ENCODE data around the gene AKT3. TPM values are rescaled to one million over a fixed set of nuclear protein-coding genes. Genes with fewer than 3 reads are reported as not detected.
"Not testable (repeated sequence)": the region's sequence is repeated elsewhere in the genome, so short reads cannot be mapped to it uniquely, and the experiment has no call there.

The AKT3 gene
- polyA plus RNA-seq, 5 donors, result 15.9 to 39.2 (median 33.1) TPM

- no peak for DNase-seq
These were observed 7.0 kb downstream of the AKT3 start for GRCh38 chr1:243842978-243843511.

DNA sequence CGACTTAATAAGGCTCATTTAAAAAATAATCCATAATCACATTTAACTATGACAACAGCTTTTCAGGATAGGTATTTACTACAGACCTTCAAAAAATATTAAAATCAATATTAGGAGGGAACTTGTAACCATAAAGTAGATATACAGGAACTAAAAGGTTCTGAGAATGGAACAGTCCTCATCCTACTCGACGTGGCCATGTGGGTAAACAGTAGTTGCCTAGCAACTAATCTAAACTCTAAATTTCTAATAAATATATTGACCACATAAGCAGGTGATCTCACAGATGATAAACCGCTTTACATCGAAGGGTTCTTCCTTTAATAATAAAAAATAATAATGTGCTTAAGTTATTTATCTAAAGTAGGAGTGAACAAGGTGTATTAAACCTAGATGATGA, 7.9 kb downstream of the AKT3 start:
- DNase-seq, result no peak

DNA sequence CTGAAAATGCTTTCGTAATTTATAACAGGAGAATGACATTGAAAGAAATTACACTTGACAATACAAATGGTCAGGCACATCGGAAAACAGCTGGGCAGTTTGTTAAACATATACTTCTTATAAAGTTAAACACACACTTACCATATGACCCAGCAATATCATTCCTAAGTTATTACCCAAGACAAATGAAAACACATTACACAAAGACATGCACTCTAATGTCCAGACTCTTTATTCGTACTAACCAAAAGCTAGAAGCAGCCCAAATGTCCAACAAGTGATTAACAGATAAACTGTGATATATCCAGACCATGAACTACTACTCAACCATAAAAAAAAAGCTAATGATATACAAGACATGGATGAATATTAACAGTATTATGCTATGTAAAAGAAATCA, 8.5 kb downstream of the AKT3 start:
- DNase-seq, result no peak

DNA sequence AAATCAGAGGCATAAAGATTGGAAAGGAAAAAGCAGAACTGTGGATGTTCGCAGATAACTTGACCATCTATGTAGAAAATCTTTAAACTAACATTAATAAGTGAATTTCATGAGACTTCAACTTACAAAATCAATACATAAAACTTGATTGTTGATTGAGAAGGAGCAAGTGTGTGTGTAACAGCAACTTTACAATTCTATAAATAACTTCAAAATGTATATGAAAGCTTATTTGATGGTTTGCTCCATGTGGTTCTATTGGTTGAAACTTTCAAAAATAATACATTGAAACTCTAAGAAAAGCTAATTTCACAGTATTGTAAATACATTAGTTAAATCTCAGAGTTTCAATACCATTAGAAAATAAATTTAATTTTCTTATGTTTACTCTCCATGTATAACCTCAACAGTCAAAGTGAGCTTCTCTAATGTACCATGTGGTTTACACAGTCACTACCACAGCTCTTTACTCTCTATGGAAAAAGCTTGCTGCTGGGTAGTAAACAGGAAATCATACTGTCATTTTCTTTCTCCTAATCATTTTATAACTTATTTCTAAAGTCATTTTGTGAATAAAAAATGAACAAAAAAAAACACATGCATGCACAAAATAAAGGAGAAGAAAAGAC, 12.0 kb downstream of the AKT3 start:
- no peak for DNase-seq

DNA sequence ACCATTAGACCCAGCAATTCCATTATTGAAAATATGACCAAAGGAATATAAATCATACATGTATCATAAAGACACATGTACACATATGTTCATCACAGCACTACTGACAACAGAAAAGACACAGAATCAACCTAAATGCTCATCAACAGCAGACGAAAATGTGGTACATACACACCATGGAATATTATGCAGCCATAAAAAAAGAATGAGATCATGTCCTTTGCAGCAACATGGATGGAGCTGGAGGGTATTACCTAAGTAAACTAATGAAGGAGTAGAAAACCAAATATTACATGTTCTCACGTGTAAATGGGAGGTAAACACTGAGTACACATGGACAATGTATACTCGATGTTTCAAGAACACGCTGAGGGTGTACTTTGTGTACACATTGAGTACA, 15.9 kb downstream of the AKT3 start:
- no peak for DNase-seq

DNA sequence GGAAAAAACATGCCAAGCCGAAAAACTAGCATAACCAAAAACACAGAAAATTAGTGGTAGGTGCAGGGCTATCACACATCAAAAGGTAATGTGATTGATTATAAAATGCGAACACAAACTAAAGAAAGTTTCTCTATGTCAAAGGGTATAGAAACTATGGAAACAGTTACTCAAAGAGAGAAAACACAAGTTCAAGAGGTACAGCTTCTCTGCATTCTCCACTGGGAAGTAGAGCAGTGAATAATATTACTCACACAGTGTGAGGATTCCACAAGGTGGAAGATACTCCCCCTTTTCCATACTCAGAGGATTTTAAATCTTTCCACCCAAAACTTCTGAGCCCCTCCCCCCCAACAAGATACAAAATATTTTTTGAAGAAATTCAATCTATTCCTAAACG, 18.6 kb downstream of the AKT3 start:
- no peak for DNase-seq

- no peak for DNase-seq
These were observed 22.8 kb downstream of the AKT3 start for GRCh38 chr1:243827206-243827605.

DNA sequence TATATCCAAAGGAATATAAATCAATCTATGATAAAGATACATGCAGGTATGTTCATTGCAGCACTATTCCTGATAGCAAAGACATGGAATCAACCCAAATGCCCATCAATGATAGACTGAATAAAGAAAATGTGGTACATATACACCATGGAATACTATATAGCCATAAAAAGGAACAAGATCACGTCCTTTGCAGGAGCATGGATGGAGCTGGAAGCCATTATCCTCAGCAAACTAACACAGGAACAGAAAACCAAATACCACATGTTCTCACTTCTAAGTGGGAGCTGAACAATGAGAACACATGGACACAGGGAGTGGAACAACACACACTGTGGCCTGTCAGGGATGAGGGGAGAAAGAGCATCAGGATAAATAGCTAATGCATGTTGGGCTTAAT, 25.1 kb downstream of the AKT3 start:
- not testable (repeated sequence) for DNase-seq

- no peak for DNase-seq
These were observed 28.8 kb downstream of the AKT3 start for GRCh38 chr1:243821177-243821680.

GRCh38 chr1:243819438-243819839, 30.6 kb downstream of the AKT3 start:
- no peak for DNase-seq

DNA sequence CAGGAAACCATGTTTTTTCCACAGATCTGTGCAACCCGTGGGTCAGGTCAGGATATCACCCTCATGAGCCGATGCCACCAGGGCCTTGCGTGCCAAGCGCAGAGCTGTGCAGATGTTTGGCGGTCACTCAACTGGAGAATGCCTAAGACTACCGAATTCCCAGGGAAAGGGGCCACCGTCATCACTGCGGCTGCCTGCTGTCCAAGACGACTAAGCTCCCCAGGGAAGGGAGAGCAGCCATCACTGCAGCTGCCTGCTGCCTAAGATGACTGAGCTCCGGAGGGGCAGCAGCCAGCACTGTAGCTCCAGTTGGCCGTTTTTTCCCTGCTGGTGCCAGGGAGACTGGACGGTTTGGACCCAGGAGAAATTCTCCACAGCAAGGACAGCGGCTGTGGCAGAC, 31.1 kb downstream of the AKT3 start:
- no peak for DNase-seq

DNA sequence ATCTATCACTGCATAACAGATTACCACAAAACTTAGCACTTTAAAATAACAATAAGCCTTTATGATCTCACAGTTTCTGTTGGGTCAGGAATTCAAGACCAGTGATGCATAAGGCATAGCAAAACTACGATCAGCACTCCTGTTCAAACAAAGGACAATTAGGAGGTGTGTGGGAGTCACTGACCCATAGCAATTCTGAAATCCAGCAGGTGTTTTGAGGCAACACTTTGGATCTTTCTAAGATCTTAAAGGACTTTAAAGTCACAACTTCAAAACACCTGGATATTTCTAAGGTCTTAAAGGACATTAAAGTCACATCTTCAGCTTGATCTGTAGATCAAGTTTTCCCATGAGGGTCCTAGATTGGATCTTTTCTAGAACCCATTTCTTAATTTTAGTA, 35.3 kb downstream of the AKT3 start:
- DNase-seq, result no peak

- not testable (repeated sequence) for DNase-seq
These were observed 42.7 kb downstream of the AKT3 start for GRCh38 chr1:243807346-243807745.

- no peak for DNase-seq
These were observed 43.7 kb downstream of the AKT3 start for GRCh38 chr1:243806310-243806709.

GRCh38 chr1:243802736-243803135, 47.3 kb downstream of the AKT3 start:
- DNase-seq, result no peak

DNA sequence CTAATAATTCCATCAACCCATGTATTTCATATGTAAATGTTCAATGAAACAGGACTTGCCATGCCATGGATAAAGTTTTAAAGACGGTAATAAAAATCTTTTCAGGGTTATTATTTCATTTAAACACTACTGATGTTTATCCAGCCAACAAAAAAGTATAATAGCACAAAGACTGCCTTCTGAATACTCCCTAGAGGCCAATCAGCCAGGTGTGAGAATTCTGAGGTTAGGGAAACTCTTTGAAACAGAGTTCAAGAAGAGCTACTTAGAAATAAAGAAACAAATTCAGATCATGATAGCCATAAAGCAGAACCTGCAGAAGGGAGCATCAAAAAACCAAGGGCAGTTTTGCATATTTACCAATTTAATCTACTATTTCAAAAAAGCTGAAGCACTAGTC, 48.7 kb downstream of the AKT3 start:
- DNase-seq, result no peak

GRCh38 chr1:243799908-243800307, 50.1 kb downstream of the AKT3 start:
- no peak for DNase-seq

DNA sequence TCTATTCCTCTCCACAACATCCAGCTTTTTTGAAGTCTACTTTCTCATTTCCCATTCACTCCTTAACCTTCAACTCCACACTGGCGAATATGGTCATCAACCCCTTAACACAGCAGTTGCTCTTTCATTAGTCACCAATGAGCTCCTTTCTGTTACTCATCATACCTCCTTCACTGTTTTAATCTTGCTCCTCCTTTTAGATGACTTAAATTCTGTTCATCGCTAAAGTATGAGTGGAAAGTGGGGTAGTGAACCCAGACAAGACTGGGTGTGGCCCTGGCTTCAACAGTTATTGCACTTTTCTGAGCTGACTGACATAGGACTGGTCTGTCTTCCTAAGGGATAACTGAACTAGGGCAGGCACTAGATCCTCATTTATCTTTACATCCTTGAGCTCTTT, 51.3 kb downstream of the AKT3 start:
- no peak for DNase-seq

DNA sequence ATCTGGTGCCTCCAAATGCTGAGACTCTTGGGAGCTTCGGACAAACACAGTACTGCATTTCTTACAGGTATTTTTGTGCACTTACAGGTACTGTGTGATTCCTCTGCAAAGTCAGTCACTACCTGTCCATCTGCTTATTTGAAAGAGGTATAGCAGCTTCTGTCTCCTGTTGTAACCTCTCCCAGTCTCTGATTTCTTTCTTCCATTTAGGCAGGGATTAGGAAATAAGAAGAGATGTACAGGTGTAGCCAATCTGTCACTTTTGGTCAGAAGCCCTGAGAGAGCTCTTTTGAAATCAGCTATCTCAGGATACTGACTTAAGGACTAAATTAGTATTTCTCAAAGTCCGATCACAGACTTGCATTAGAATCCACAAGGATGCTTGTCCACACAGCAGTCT, 54.0 kb downstream of the AKT3 start:
- DNase-seq, result no peak

DNA sequence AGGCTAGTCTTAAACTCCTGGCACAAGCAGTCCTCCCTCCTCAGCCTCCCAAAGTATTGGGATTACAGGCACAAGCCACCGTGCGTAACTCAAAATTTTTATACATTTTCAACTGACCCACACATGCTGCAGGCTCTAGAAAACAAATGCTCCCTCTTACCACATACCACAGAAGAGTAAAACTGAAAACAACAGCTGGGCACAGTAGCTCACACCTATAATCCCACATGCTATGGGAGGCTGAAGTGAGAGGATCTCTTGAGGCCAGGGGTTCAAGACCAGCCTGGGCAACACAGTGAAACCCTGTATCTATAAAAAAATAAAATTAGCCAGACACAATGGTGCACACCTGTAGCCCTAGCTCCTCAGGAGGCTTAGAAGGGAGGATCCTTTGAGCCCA, 56.7 kb downstream of the AKT3 start:
- DNase-seq, result no peak

DNA sequence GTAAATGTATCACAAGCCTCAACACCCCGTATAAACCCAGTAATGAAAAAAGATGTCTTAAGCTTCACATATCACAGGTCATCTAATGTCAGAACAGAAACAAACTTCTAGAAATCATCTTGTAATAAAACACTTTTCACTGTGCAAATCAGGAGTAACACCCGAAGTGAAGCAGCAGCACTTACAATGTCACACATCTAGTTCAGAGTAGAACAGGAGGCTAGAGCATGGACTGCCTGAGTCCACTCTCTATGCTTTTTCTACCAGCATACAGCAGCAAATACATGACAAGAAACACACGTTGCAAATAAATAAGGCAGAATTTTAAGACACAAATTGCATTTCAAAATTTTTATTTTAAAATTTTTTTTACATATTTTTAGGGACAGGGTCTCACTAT, 57.2 kb downstream of the AKT3 start:
- no peak for DNase-seq

DNA sequence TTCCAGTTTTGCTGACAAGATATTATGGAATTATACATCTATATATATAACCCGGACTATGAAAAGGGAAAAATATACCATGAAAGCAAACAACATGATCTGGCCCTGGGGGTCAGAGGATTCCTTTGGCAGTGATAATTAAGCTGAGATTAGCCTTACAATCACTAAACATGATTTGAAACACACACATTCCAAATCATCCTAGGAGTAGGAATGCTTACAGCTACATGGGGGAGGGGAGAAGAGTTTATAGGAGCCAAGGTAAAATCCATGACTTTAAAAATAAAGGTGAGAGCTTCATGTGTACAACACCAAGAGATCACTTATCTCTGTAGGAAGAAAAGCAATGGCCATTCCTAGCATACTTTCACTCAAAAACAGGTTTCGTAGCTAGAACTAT, 57.6 kb downstream of the AKT3 start:
- DNase-seq, result no peak

- DNase-seq, result no peak
These were observed 58.3 kb downstream of the AKT3 start for GRCh38 chr1:243791586-243792267.

DNA sequence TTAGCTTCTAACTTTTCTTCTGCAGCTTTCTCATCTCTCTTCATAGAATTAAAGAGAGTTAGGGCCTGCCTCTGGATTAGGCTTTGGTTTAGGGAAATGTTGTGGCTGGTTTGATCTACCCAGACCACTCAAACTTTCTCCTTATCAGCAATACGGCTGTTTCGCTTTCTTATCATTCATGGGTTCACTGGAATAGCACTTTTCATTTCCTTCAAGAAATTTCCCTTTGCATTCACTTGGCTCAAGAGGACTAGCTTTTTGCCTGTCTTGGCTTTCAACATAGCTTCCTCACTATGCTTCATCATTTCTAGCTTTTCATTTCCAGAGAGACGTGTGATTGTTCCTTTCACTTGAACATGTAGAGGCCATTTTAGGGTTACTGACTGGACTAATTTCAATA, 59.6 kb downstream of the AKT3 start:
- no peak for DNase-seq

All from right lung (tissue), 5 donors.